Measurements from ENCODE around the gene ATP9A. TPM values are rescaled to one million over a fixed set of nuclear protein-coding genes. Genes with fewer than 3 reads are reported as not detected.

The ATP9A gene
- total and polyA plus RNA-seq, 2 donors (not counting 3 experiments of a cell fraction or from before 2014, with no cell fraction given): 20.9 to 41.5 TPM

DNA sequence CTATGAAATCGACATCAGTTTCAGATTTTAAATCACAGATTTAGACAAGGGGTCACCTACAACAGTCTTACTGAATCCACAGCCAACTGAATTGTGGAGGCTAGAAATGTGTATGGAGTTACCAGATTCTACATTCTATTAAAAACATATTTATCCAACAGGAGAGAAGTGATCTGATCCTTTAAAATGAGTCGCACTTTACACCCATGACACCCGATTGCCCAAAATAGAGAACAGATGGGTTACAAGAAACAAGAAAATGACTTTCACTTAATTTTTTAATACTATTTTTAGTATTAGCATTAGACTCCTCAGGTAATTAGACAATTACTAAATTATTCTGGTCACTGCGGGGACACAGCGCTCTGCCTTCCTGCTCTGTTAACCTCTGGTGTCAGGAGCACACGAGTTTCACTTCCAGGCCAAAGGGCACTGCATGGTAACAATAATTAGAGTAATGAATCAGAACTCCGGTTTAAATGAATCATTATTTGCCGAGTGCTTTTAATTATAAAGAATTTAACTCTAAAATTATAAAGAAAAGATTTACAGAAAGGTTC lies 108.6 kb downstream of the ATP9A start:
- FAIRE-seq (no peak), DNase-seq (ENCODE audit: low read depth, low spot score) (peak; percentile 22)
- H2AFZ ChIP-seq (ENCODE audit: low read depth, low read length): no peak overlapping the region
- no peaks in the 10 kb centered on the region for H3K27me3 ChIP-seq (ENCODE audit: control insufficient read depth in 2 of 2, insufficient read depth in 2 of 2, low read length in 2 of 2)
- no peaks in the 10 kb centered on the region for H3K9me3 ChIP-seq (replicated peaks; ENCODE audit: control insufficient read depth, insufficient read depth, low read length)
- no peaks in the 10 kb centered on the region for H4K20me1 ChIP-seq (replicated peaks; ENCODE audit: control insufficient read depth, extremely low read depth, insufficient read depth, low read length)
- no peak overlapping the region for H3K4me2 ChIP-seq (ENCODE audit: insufficient read depth, low read length)
- H3K9me1 ChIP-seq (replicated peaks; ENCODE audit: control insufficient read depth, extremely low read depth, insufficient read depth, low read length): no peaks in the 10 kb centered on the region
- H3K4me3 ChIP-seq (replicated peaks in 1 of 3; ENCODE audit: insufficient read depth in 1 of 3, low read depth in 1 of 3, low read length in 3 of 3): no peak overlapping the region
- TF ChIP-seq GATA2 (IDR thresholded peaks at IDR 0.05; ENCODE audit: insufficient read depth, insufficient read length, low read depth, low read length): no peak
- TF ChIP-seq FOS (IDR thresholded peaks at IDR 0.05; ENCODE audit: borderline replicate concordance, insufficient read depth, low read length): peak; percentile 50
- no TSS peak for BruUV-seq (replicated peaks)
- no peak overlapping the region for H3K9ac ChIP-seq (replicated peaks; ENCODE audit: extremely low read depth, insufficient read depth, low read length)
- ChIA-PET POLR2A (no interaction called here), CTCF (interaction anchor here (0.7 kb wide), 1 partner anchor 134 kb away, joined by 3 read pairs; no protein-coding TSS in a partner anchor)
- intact Hi-C loops (cut with micrococcal nuclease) (loop anchor here (2.0 kb wide), 1 partner anchor 93 kb away; no protein-coding TSS in a partner anchor), dilution Hi-C loops (cut with MboI; ENCODE audit: extremely low pct_ligation_motif_present, low sequenced_read_pairs) (no loop called here)
- H3K4me1 ChIP-seq (ENCODE audit: control insufficient read depth, extremely low read depth, insufficient read depth, low read length): peaks cover 32% of the 10 kb centered on the region
- H3K36me3 ChIP-seq (ENCODE audit: control insufficient read depth in 2 of 2, extremely low read depth in 1 of 2, insufficient read depth in 2 of 2, low read length in 2 of 2): peaks cover 0 to 3% of the 10 kb centered on the region in 2 experiments
- no peaks in the 10 kb centered on the region for H3K79me2 ChIP-seq (ENCODE audit: control insufficient read depth, insufficient read depth, low read length)
- peak overlapping the region; percentile 98 for H3K27ac ChIP-seq (ENCODE audit: insufficient read depth, low read depth, low read length)

DNA sequence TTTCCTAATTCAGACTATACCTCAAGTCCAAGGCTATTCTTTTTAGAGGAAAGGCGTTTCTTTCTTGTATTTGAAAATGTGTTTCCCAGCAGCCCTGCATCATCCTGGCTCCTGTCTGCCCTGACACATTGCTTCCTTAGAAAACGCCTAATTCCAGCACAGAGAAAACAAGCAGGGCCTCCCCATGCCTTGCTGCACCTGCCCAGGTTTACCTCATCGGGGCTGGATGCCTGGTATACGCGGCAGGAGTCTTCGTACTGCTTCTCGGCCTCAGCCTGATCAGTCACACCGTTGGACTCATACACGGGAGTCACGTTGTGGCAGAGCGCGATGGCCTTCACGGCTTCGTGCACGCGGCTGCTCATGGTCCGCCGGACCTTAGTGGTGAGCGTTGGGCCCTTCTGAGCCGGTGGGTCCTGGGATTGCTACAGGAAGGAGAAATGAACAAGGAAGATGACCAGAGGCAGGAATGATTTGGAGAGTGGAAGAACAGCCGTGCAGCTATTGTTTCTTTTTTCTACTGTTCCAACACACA lies 111.4 kb downstream of the ATP9A start:
- intact Hi-C loops (cut with micrococcal nuclease) (no loop called here), dilution Hi-C loops (cut with MboI; ENCODE audit: extremely low pct_ligation_motif_present, low sequenced_read_pairs) (no loop called here)
- Histone ChIP-seq H3K79me2 (ENCODE audit: control insufficient read depth, insufficient read depth, low read length) (no peaks in the 10 kb centered on the region), H3K36me3 (ENCODE audit: control insufficient read depth in 2 of 2, extremely low read depth in 1 of 2, insufficient read depth in 2 of 2, low read length in 2 of 2) (peaks cover 0 to 3% of the 10 kb centered on the region in 2 experiments), H2AFZ (ENCODE audit: low read depth, low read length) (no peak overlapping the region), H3K4me2 (ENCODE audit: insufficient read depth, low read length) (no peak overlapping the region), H3K27me3 (ENCODE audit: control insufficient read depth in 2 of 2, insufficient read depth in 2 of 2, low read length in 2 of 2) (no peaks in the 10 kb centered on the region), H3K9ac (replicated peaks; ENCODE audit: extremely low read depth, insufficient read depth, low read length) (no peak overlapping the region), H3K4me3 (replicated peaks in 1 of 3; ENCODE audit: insufficient read depth in 1 of 3, low read depth in 1 of 3, low read length in 3 of 3) (no peak overlapping the region), H3K9me3 (replicated peaks; ENCODE audit: control insufficient read depth, insufficient read depth, low read length) (no peaks in the 10 kb centered on the region), H3K4me1 (ENCODE audit: control insufficient read depth, extremely low read depth, insufficient read depth, low read length) (peaks cover 43% of the 10 kb centered on the region), H3K27ac (ENCODE audit: insufficient read depth, low read depth, low read length) (no peak overlapping the region), H4K20me1 (replicated peaks; ENCODE audit: control insufficient read depth, extremely low read depth, insufficient read depth, low read length) (no peaks in the 10 kb centered on the region), H3K9me1 (replicated peaks; ENCODE audit: control insufficient read depth, extremely low read depth, insufficient read depth, low read length) (no peaks in the 10 kb centered on the region)
- POLR2A ChIA-PET: no interaction called here
- no peak for FAIRE-seq
- no peak for DNase-seq (ENCODE audit: low read depth, low spot score)
- CTCF ChIA-PET: interaction anchor here (1.4 kb wide), 1 partner anchor 44 kb away, joined by 6 read pairs; no protein-coding TSS in a partner anchor
- BruUV-seq (replicated peaks): no TSS peak
- TF ChIP-seq POLR2AphosphoS5 (IDR thresholded peaks at IDR 0.05; ENCODE audit: insufficient read depth, low read depth, low read length) (no peak), JUN (IDR thresholded peaks at IDR 0.05; ENCODE audit: borderline replicate concordance, insufficient read depth, insufficient read length, low read depth) (no peak), GATA2 (IDR thresholded peaks at IDR 0.05; ENCODE audit: insufficient read depth, insufficient read length, low read depth, low read length) (no peak), POLR2A (IDR thresholded peaks at IDR 0.05; ENCODE audit: low read depth, low read length) (no peak), MYC (IDR thresholded peaks at IDR 0.05; ENCODE audit: low read depth, low read length) (no peak), FOS (IDR thresholded peaks at IDR 0.05; ENCODE audit: borderline replicate concordance, insufficient read depth, low read length) (no peak), EZH2 (IDR thresholded peaks at IDR 0.05; ENCODE audit: borderline replicate concordance, low read depth, low read length, severe bottlenecking) (no peak)
- TF ChIP-seq, protein P1, sequence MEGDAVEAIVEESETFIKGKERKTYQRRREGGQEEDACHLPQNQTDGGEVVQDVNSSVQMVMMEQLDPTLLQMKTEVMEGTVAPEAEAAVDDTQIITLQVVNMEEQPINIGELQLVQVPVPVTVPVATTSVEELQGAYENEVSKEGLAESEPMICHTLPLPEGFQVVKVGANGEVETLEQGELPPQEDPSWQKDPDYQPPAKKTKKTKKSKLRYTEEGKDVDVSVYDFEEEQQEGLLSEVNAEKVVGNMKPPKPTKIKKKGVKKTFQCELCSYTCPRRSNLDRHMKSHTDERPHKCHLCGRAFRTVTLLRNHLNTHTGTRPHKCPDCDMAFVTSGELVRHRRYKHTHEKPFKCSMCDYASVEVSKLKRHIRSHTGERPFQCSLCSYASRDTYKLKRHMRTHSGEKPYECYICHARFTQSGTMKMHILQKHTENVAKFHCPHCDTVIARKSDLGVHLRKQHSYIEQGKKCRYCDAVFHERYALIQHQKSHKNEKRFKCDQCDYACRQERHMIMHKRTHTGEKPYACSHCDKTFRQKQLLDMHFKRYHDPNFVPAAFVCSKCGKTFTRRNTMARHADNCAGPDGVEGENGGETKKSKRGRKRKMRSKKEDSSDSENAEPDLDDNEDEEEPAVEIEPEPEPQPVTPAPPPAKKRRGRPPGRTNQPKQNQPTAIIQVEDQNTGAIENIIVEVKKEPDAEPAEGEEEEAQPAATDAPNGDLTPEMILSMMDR (IDR thresholded peaks at IDR 0.05; ENCODE audit: extremely low read depth in 1 of 2, insufficient read depth in 1 of 2, low read depth in 1 of 2, low read length in 2 of 2): no peak
- TF ChIP-seq, protein P2, sequence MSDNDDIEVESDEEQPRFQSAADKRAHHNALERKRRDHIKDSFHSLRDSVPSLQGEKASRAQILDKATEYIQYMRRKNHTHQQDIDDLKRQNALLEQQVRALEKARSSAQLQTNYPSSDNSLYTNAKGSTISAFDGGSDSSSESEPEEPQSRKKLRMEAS (IDR thresholded peaks at IDR 0.05; ENCODE audit: insufficient read depth, insufficient read length): no peak
